Ectodermal cell (in vitro differentiated cells): ENCODE results near the gene NGEF.

Source experiments
- H3K27ac ChIP-seq: 2 replicates; pipeline ENCODE4 v1.7.0; 2013; ENCODE audit warnings: mild to moderate bottlenecking, low read depth, low read length; ENCODE audit not compliant: insufficient read depth, poor library complexity, severe bottlenecking
- H3K27me3 ChIP-seq: 2 replicates; pipeline ENCODE4 v1.7.0; 2013; ENCODE audit warnings: mild to moderate bottlenecking, low read length; ENCODE audit not compliant: insufficient read depth, control insufficient read depth, poor library complexity, severe bottlenecking
- H3K36me3 ChIP-seq: one replicate; pipeline ENCODE4 v1.7.0; 2013; ENCODE audit warnings: low read length; ENCODE audit not compliant: control insufficient read depth, insufficient read depth
- H3K4me1 ChIP-seq: one replicate; pipeline ENCODE4 v1.7.0; 2013; ENCODE audit warnings: low read length; ENCODE audit not compliant: control insufficient read depth, insufficient read depth
- H3K4me3 ChIP-seq: 2 replicates; pipeline ENCODE4 v1.7.0; 2013; ENCODE audit warnings: low read depth, low read length, control low read depth; ENCODE audit not compliant: insufficient read depth
- H3K9me3 ChIP-seq: 2 replicates; pipeline ENCODE4 v1.7.0; 2013; ENCODE audit warnings: mild to moderate bottlenecking, low read length, moderate library complexity; ENCODE audit not compliant: control insufficient read depth
- WGBS, 2 experiments: methylation state at CpG; one replicate each; pipeline ENCODE4 v1.1.7; 2013; ENCODE audit warnings: missing lambda C conversion rate in 2 of 2; 5-methylcytosine and 5-hydroxymethylcytosine counted together

NGEF gene

DNA sequence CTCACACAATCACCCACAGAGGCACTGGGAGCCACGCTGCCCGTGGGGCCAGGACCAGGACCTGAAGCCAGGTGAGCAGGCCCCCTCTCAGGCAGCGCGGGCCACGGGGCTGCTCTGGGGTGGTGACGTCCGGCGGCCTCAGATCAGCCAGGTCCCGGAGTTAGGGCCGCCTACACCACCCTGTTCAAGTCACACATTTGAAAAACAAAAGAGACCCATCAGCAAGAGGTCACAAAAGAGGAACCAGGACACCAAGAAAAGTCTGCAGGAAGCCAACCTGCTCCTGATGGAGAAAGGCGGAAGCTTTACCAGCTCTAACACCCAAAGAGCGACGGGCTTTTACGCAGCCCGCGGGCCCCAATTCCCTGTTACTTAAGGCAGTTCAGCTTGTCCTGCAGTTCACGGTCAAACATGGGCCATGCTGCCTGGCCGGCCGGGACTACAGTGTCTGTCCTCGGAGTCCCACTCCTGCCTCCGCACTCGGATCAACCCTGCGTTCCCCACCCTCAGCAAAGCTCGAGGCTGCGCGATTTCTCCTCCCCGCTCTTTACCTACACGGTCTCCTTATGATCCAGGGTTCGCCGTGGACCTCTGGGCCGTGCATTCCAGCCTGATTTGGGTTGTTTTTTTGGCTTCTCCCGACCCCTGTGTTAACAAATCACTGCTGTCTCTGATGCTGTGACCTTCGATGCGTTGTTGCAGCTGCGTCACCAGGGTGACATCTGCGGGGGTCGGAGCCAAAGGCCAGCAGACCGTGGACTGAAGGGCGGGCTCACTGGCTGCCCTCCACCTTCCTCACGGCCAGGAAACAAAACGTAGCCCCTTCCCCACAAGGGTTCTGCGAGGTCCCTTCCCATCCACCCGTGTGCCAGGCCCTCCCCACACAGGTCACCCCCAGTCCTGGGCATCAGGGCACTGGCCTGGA lies 112.0 kb downstream of the NGEF start:
- WGBS, 2 experiments, result 16 to 20% methylated on average over 43 of the region's 43 CpGs
- Histone ChIP-seq H3K27ac (no peak overlapping the region), H3K4me1 (peaks cover 21% of the 10 kb centered on the region), H3K36me3 (no peaks in the 10 kb centered on the region), H3K4me3 (no peak overlapping the region), H3K27me3 (peaks cover 37% of the 10 kb centered on the region), H3K9me3 (no peaks in the 10 kb centered on the region)

DNA sequence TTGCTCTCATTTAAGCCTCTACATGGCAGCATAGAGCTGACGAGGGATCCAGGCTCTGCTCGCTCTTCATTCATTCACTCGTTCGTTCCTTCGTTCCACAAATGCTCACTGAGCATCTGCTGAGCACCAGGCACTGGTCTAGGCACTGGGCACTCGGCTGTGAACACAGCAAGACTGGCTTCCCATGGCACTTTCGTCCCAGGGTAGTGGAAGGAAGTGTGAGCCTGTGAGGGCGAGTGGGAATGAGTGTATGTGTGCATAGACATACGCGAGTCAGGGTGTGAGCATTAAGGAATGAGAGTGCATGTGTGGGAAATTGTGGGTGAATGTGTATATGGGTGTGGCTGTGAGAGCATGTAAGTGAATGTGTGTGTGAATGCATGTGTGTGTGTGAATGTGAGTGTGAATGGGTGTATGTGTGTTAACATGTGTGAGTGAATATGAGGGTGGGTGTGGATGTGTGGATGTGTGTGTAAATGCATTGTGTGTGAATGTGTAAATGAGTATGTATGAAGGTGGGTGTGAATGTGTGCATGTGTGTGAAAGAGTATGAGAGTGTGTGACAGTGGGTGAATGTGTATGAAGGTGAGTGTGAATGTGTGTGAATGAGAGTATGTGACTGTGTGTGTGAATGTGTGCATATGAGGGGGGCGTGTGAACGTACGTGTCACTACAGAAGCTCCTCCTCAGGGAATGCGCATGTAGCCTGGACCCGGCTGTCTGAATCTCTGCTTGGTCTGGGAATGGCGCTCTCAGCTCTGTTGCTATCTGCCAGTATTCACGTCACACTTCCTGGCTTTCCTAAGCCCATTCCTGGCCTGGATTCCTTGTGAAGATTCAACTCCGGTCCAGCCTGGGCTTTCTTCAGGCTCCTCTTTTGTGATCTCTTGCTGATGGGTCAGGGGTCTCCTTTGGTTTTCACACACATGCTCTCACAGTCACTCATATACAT lies 114.2 kb downstream of the NGEF start:
- 89 to 91% methylated on average over 18 of the region's 18 CpGs for WGBS, 2 experiments
- Histone ChIP-seq H3K4me3 (no peak overlapping the region), H3K9me3 (no peaks in the 10 kb centered on the region), H3K27me3 (peaks cover 37% of the 10 kb centered on the region), H3K4me1 (peaks cover 21% of the 10 kb centered on the region), H3K36me3 (no peaks in the 10 kb centered on the region), H3K27ac (no peak overlapping the region)

DNA sequence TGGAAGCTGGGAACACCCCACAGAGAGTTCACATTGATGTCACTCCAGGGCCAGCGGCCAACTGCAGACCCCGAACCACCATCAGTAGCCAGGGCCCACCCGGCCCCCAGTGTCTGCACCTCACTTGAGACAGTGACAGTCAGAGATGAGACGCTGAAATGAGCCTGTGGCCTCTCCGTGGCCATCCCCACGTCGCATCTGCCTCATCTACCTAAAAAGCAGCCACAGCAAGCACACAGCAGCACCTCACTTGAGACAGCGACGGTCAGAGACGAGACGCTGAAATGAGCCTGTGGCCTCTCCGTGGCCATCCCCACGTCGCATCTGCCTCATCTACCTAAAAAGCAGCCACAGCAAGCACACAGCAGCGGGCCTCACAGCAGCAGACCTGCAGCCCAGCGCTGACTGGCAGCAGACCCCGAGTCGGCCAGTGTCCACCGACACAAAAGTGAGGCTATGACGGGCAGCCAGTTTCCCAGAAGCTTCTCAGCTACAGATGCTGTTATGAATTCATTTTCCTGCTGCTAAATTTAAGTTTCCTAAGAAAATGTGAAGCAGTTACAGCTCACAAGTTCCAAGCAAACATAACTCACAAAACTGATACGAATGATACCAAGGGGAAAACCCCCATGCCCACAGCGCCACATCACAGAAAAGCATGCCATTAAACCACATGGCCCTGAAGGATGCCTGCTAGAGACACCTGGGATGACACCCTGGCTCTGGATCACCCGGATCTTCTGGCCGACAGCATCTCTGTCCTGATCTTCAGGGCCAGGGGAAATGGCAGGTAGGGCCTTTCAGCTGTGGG lies 115.3 kb downstream of the NGEF start:
- Histone ChIP-seq H3K27ac (no peak overlapping the region), H3K9me3 (no peaks in the 10 kb centered on the region)
- WGBS, 2 experiments, result 91 to 92% methylated on average over 24 of the region's 24 CpGs

DNA sequence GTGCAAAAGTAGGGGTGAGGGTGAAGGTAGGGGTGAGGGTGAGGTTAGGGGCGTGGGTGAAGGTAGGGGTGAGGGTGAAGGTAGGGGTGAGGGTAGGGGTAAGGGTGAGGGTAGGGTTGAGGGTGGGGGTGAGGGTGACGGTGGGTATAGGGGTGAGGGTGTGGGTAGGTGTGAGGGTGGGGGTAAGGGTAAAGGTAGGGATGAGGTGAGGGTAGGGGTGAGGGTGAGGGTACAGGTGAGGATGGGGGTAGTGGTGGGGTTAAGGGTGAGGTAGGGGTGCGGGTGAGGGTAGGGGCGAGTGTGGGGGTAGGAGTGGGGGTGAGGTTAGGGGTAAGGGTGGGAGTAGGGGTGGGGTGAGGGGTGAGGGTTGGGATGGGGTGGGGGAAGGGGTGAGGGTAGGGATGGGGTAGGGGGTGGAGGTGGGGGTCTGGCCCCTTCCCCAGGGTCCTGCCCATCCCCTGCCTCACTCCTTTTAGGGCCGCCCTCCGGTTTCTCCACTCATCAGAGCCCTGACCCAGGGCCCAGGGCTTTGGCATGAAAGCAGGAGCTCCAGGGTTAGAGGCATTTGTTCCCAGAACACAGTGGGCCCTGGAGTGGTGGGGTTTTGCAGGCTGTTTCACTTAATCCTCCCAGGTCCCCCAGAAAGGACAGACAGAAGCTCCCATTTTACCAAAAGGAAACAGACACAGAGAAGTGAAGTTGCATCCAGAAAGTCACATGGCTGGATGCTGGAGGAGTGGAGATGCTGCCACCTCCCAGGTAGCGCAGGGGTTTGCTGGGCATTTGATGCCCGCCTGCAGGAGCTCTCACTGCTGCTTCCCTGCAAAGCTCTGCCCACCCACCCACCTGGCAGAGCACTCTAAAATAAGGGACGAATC lies 116.1 kb downstream of the NGEF start:
- peaks cover 21% of the 10 kb centered on the region for H3K27me3 ChIP-seq
- no peak overlapping the region for H3K4me3 ChIP-seq
- no peak overlapping the region for H3K27ac ChIP-seq
- 92 to 93% methylated on average over 8 to 9 of the region's 9 CpGs for WGBS, 2 experiments
- no peaks in the 10 kb centered on the region for H3K9me3 ChIP-seq
- peaks cover 13% of the 10 kb centered on the region for H3K4me1 ChIP-seq
- no peaks in the 10 kb centered on the region for H3K36me3 ChIP-seq

More for the DNA sequence above, 115.3 kb downstream of the NGEF start:
- H3K27me3 ChIP-seq, result peaks cover 30% of the 10 kb centered on the region
- no peaks in the 10 kb centered on the region for H3K36me3 ChIP-seq
- peaks cover 21% of the 10 kb centered on the region for H3K4me1 ChIP-seq
- H3K4me3 ChIP-seq, result no peak overlapping the region

DNA sequence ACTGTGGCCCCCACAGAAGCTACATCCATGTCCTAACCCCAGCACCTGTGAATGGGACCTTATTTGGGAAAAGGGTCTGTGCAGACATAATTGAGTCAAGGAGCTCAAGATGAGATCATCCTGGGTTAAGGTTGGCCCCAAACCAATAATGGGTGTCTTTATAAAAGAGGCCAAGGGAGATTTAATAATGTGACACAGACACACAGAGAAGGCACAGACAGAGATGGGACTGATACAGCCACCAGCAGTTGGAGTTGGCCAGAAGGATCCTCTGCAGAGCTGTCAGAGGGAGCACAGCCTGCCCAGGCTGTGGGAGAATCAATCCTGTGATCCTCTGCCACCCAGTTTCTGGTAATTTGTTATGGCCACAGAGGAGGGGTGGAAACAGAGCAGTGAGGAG lies 116.9 kb downstream of the NGEF start:
- H3K9me3 ChIP-seq, result no peaks in the 10 kb centered on the region
- peaks cover 13% of the 10 kb centered on the region for H3K27me3 ChIP-seq
- no peaks in the 10 kb centered on the region for H3K36me3 ChIP-seq
- H3K4me3 ChIP-seq, result no peak overlapping the region
- no peak overlapping the region for H3K27ac ChIP-seq
- peaks cover 6% of the 10 kb centered on the region for H3K4me1 ChIP-seq

DNA sequence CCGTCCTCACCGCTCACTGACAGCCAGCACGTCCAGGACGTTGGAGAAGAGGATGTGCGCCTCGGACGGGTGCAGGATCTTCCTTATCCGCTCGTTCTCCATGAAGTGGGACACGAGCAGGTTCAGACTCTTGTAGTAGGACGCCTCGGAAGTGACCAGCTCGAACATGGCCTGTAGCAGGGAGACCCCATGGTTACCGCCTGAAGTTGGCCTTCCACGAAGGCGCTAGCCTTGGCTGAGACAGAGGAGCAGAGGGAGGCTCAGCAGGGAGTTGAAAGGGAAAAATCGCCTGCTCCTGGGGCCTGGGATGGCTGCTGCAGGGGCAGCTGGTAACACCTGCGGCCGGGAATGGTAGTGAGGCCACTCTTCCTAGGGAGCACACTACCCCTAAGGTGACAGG lies 118.3 kb downstream of the NGEF start:
- Histone ChIP-seq H3K9me3 (no peaks in the 10 kb centered on the region), H3K27ac (no peak overlapping the region), H3K4me1 (peaks cover 8% of the 10 kb centered on the region), H3K36me3 (no peaks in the 10 kb centered on the region), H3K27me3 (peaks cover 4% of the 10 kb centered on the region), H3K4me3 (no peak overlapping the region)
- 90 to 92% methylated on average over 19 of the region's 19 CpGs for WGBS, 2 experiments

DNA sequence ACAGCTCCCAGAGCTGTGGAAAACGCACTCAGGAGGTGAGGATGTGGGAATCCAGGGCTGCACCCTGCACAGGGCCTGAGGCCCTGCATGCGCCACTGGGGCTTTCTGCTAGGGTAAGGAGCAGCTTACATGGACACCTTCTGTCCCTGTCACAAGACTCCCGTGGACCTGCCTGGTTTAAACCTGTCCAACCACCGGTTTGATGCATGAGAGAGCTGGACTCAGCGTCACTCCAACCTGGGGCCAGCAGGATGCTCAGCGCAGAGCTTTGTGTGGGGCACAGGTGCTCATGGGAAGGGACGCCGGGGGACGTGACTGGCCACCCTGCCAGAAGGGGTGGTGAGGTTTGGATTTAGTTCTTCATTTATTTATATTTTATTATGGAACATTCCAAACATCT lies 118.8 kb downstream of the NGEF start:
- Histone ChIP-seq H3K36me3 (no peaks in the 10 kb centered on the region), H3K27ac (no peak overlapping the region), H3K4me3 (no peak overlapping the region), H3K9me3 (no peaks in the 10 kb centered on the region), H3K27me3 (peaks cover 4% of the 10 kb centered on the region), H3K4me1 (peaks cover 8% of the 10 kb centered on the region)
- 95 to 97% methylated on average over 8 to 9 of the region's 9 CpGs for whole genome bisulfite sequencing, 2 experiments

DNA sequence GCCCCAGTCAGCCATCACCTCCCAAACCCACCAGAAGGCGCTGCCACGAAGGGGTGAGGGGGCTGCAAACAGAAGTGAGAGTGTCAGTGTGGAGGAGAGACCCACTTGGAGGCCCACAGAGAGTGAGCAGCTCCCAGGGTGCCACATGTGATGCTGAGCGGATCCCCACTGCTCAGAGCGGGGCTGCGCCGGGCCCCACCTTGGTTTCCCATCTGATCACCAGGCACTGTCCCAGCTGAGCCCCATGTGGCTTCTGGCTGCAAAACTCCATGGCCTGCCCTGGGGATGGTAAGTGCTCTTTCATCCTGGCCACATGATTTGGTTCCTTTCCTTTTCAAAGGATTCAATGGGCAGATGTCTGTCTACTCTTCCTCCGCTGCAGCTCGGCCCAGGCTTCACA lies 119.2 kb downstream of the NGEF start:
- no peaks in the 10 kb centered on the region for H3K9me3 ChIP-seq
- H3K36me3 ChIP-seq, result no peaks in the 10 kb centered on the region
- 92 to 93% methylated on average over 8 of the region's 8 CpGs for WGBS, 2 experiments
- peaks cover 8% of the 10 kb centered on the region for H3K4me1 ChIP-seq
- peaks cover 4% of the 10 kb centered on the region for H3K27me3 ChIP-seq
- no peak overlapping the region for H3K27ac ChIP-seq
- H3K4me3 ChIP-seq, result no peak overlapping the region

DNA sequence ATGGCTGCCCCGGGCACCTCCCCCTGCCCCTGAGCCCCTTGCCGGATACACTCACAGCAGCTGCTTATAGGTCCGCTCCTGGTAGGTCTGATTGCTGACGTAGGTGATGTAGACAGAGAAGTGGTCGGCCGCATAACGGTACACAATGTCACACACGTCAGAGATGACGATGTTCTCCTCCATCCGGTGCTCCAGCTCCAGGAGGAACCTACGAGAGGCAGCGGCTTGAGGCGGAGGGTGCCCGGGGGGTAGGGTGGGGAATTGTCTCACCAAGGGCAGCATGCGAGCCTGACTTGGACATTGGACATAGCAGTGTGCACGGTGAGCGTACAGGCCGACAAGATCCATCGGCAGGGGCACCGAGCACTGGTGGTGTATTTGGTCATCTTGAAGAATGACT lies 120.2 kb downstream of the NGEF start:
- Histone ChIP-seq H3K27ac (no peak overlapping the region), H3K27me3 (no peaks in the 10 kb centered on the region), H3K4me3 (no peak overlapping the region), H3K36me3 (no peaks in the 10 kb centered on the region), H3K4me1 (peaks cover 8% of the 10 kb centered on the region), H3K9me3 (no peaks in the 10 kb centered on the region)
- 95% methylated on average over 20 of the region's 20 CpGs for WGBS, 2 experiments
